NOMO-1 (cell line): ENCODE data around the gene OR2S2.
A peak's percentile ranks its signal among the peaks of the same experiment; 100 is the strongest.
"Not testable (repeated sequence)": the region's sequence is repeated elsewhere in the genome, so short reads cannot be mapped to it uniquely, and the experiment has no call there.

Experiments used
- DNase-seq, 2 experiments: peaks; one replicate each; lab custom pipeline; 2025; ENCODE audit not compliant: unreplicated experiment in 2 of 2; lab: John Stamatoyannopoulos, UW

Gene OR2S2

DNA sequence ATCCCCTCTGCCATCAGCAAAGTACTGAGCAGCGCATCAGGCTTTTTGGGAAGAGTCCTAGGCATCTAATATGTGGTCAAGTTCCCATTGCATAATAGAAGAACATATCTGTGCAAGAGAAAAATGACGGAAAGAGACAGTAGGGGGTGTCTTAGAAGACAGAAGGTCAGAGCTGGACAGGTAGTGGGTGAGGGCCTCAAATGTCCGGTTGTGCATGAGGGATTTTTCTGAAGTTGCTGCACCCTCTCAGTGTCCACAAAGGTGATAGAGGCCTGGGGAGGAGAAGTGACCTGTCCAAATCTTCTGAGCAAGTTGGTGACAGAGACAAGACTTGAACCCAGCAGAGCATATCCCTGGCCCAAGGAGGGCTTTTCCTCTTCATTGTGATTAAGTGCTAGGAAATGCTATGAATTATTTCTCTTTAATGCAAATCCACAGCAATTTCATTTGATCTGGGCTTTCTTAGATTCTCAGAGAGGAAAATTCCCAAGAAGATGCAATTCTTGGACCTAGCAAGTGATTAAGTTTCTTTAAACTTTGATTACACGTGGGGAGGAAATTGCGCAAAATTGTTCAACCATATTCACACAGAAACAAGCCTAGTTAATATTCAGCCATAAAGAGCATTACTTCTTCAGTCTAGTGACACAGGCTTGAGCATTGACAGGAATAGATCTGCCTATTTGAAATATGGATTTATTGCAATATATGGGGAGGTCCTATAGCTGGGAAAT, at the start of gene OR2S2:
OR2S2 (minus strand) TSS at position 51 of the 734 bp plus-strand sequence. CDS start 56 bp downstream, outside the sequence.
- peak in 1 of 2 experiments; percentile 16 for DNase-seq

GRCh38 chr9:36007316-36007708, 49.4 kb upstream of the OR2S2 start:
- peak in 1 of 2 experiments; percentile 97 for DNase-seq

- peak; percentile 86 to 100 for DNase-seq
These were observed 48.8 kb upstream of the OR2S2 start for GRCh38 chr9:36006549-36007315.

GRCh38 chr9:36005891-36006290, 47.9 kb upstream of the OR2S2 start:
- DNase-seq: no peak

GRCh38 chr9:35998333-35998732, 40.4 kb upstream of the OR2S2 start:
- DNase-seq: no peak

- not testable (repeated sequence) for DNase-seq
These were observed 39.1 kb upstream of the OR2S2 start for GRCh38 chr9:35997016-35997415.

- no peak for DNase-seq
These were observed 38.5 kb upstream of the OR2S2 start for GRCh38 chr9:35996358-35996970.

DNA sequence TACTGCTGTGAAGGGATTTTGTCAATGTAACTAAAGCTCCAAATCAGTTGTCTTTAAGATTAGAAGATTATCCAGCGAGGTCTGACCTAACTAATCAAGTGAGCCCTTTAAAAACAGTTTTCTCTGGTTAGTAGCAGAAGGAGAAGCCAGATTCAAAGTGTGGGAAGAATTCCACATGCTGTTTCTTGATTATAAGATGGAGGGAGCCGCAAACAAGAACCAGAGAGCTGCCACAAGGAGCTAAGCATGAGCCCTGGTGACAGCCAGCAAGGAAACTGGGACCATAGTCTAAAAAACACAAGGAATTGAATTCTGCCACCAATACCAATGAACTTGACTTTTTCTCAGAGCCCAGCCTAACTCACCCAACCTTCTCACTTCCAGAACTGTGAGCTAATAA, 37.0 kb upstream of the OR2S2 start:
- no peak for DNase-seq

DNA sequence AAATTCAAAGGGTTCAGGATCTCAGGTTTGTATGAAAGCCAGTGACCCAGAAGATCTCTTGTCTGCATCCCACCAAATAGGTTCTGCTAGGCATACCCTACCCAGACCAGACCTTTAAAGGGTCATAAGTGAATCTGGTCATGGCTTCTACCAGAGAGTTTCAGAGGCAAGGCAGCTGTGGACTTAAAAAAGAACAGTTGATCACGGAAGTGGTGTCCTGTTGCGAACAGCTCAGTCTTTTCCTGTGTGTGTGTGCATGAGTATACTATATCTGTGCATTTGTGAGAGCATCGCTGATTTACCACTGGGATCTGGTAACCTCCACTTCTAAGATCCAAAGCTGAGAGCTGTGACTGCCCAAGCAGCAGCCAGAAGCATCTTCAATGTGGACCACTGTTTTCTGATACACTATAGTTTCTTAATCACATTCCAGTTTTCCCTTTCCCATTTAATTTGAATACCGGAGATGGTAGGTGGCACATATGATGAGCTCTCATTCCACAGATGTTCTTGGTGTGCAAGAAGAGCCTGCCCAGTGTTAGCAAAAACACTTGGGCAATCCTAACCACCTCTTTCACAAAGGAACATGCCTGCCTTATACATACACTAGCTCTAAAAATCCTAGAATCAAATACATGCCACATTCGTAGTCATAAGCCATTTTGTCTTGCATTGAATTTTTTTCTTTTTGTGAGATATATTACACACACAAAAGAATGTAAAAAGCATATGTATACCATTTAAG, 36.2 kb upstream of the OR2S2 start:
- no peak for DNase-seq

DNA sequence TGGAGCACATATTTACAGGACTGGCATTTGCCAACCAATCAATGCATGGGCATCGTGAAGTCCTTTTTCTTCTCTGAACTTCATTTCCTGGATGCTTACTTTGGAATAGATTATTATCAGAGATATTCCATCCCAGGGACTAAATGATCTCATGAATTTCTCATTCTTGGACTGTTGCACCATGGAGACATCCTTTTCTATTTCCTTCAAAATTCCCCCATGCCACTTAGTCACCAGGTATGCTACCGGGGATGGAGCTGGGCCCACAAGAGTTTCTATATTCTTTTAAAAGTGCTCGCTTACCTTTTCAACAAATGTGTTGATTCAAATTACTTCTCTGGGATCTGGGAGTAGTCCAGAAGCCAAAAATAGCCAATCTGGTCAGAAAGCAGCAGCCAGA, 35.2 kb upstream of the OR2S2 start:
- DNase-seq: not testable (repeated sequence)

GRCh38 chr9:35990155-35990554, 32.2 kb upstream of the OR2S2 start:
- no peak for DNase-seq

DNA sequence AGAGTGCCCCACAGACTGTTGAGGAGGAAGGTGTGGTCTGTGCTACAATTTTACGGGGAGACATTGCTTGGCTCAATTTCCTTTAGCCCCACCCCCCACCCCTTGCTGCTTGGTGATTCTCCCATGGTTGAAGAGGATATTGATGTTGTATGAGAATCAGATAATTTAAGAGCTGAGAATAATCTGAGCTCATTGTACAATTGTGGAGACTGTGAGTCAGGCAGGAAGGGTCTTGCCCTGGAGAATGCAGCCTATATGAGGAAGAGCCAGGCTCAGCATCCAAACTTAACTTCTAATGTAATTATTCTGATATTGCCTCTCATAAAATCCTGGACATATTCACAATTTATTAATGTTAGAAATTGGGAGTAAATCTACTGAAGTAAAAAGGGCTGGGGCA, 26.1 kb upstream of the OR2S2 start:
- DNase-seq: no peak

DNA sequence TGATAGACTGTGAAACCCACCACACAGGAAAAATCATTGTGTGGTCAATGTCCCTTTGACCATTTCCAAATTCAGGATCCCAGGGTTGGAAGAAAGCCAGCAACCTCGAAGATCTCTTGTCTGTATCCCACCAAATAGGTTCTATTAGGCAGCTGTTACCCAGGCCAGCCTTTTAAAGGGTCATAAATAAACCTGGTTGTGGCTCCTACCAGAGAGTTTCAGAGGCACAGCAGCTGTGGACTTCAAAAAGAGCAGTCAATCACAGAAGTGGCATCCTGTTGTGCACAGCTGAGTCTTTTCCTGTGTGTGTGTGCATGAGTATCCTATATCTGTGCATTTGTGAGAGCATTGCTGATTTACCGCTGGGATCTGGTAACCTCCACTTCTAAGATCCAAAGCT, 23.7 kb upstream of the OR2S2 start:
- no peak for DNase-seq

DNA sequence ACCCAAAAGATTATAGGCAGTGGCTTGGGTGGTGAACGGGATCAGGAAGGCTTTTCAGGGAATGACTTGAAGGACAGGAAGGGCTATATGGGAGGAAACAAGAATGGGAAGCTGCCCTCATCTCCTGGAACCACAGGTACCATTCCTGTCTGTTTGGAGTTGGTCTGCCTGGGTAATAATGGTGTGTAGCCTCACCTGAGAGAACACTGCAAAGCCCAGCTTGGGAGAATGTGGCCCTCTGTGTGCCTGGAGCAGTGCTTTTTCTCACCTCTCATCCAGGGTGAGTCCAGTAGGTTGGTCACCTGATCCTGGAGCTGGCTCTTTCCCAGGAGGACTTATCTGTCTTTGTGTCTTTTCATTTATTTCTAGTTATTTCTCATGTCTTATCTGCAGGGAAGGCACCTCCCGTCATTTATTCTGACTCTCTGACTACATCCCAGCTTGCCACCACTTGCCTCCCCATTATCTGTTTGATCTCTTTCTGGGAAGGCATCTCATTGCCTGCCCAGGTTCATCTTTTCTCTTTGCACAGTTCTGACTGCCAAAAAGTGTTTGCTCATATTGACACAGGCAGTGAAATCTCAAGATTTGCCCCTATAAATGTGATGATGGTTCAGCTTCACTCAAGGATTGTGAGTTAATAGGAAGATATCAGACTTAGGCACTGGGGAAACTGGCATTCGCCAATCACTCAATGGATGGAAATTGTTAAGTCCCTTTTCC, 22.5 kb upstream of the OR2S2 start:
- no peak for DNase-seq

DNA sequence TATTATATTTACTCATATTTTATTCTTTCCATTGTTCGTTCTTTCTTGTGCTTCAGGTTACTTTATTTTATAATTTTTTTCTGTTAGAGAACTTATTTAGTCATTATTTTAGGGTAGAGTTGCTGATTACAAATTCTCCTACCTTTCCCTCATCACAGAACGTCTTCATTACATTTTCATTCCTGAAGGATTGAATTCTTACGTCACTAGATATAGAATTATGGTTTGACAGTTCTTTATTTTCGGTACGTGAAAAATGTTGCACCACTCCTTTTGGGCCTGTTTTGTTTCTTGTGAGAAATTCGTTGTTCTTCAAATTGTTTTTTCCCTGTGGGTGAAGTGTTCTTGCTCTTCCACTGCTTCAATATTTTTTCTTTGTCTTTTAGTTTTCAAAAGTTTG, 20.8 kb upstream of the OR2S2 start:
- no peak for DNase-seq

DNA sequence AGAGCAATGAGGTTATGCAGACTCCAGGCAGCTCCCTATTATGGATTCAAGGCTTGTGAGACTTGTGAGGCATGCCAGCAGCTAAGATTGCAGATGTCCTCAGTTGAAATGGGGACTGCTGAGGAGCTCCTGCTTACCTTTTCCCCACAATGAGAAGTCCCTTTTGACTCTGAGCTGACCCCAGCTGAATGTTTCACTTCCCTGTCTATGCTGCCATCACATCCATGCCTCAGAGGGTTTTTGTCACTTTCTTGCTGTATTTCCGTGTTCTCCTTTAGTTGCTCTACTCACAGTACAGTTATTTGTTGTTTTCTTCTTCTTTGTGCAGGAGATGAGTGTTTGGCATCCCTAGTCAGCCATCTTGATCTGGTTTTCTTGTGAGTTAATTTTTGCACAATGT, 18.8 kb upstream of the OR2S2 start:
- DNase-seq: peak; percentile 38 to 73

GRCh38 chr9:35974800-35975199, 16.8 kb upstream of the OR2S2 start:
- DNase-seq: no peak

GRCh38 chr9:35972093-35972492, 14.1 kb upstream of the OR2S2 start:
- no peak for DNase-seq

DNA sequence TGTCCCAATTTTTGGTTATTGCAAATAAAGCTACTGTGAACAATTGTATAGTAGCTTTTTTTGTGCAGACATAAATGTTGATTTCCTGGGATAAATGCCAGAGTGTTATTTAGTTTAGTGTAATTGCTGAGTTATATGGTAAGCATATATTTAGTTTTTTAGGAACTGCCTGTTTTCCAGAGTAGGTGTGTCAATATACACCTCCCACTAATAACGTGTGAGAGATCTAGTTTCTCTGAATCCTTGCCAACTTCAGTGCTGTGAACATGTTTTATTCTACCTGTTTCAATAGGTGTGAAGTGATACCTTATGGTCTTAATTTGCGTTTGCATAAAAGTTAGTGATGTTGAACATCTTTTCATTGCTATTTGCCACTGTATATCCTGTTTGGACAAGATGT, 9.1 kb upstream of the OR2S2 start:
- no peak for DNase-seq

DNA sequence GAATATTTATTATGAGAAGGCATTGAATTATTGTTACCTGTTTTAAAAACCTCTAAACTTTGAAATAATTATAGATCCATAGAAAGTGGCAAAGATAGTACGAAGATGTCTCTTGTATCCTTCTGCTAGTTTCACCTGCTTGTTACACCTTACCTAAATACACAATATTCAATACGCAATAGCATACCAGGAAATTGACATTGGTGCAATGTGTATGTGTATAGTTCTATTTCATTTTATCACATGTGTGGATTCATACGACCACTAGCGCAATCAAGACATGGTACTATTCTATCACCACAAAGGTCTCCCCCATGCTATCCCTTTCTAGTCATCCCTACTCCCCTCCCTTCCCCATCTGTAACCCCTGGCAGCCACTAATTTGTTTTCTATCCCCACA, 8.5 kb upstream of the OR2S2 start:
- no peak for DNase-seq
